GM21737 (cell line): ENCODE measurements around the gene KLHDC10.
"Not testable (repeated sequence)": the region's sequence is repeated elsewhere in the genome, so short reads cannot be mapped to it uniquely, and the experiment has no call there.

Experiments used
- ATAC-seq: cut with Tn5 transposase; IDR thresholded peaks from one replicate; pipeline ENCODE4 v1.9.1; 2021; ENCODE audit warnings: mild to moderate bottlenecking, moderate library complexity; ENCODE audit not compliant: unreplicated experiment

KLHDC10 gene

GRCh38 chr7:130069978-130070860 lies at the start of gene KLHDC10:
Gene KLHDC10, plus strand, starts transcription at chr7:130070534. Its CDS starts 110 bp downstream, at chr7:130070644.
- ATAC-seq = peak; percentile 96

DNA sequence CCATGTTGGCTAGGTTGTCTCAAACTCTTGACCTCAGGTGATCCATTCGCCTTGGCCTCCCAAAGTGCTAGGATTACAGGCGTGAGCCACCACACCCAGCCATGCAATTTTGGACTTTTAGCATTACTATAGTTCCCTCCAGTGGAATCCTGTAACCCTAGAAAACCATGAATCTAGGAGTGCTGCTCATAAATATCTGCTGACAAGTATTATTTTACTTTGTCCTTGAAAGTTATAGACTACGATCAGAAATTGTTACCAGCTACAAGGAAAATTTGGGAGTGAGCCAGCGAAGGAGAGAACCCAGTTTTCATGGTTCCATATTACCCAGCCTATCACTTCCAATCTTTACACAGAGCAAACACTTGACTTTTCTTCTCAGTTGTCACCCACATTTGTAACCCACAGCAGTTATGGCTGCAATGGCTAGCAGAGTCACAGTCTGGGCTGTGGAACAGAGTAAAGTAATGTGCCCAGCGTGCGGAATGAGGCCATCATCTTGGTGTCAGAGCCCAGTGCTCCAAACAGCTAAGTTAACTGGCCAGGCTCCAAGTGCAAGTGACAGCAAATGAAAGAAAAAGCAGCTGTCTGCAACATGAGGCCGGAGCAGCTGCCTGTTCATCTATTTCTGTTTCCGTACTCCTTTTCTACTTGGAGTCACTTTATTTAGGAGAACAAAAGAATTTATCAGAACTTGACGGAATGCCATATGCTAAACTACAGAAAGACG lies 49.1 kb upstream of the KLHDC10 start:
- ATAC-seq = no peak

DNA sequence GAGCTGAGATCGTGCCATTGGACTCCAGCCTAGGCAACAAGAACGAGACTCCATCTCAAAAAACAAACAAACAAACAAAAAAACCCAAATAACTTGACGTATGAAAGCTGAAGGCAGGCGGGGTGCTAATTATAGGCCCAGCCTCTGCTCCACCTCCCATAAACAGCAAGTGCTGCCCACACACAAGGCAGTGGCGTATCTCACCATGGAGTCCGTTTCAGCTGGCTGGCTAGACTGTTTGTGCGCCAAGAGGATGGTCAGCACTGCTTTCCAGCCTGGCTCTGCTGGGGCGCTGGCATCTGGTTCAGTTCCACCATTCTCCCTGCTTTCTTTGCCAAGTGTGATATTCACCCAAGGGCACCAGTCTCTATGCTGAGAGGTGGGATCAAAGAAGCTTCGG lies 48.2 kb upstream of the KLHDC10 start:
- no peak for ATAC-seq

DNA sequence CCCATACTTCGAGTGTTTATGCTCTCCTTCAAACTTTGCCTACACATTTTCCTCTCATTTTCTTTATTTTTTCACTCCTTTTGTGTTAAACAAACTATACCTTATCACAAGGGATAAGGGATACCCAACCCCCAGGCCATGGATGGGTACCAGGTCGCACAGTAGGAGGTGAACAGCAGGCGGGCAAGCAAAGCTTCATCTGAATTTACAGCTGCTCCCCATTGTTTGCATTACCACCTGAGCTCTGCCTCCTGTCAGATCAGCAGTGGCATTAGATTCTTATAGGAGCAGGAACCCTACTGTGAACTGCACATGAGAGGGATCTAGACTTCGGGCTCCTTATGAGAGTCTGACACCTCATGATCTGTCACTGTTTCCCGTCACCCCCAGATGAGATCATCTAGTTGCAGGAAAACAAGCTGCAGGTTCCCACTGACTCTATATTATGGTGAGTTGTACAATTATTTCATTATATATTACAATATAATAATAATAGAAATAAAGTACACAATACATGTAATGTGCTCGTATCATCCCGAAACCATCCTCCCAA lies 47.6 kb upstream of the KLHDC10 start:
- no peak for ATAC-seq

- no peak for ATAC-seq
Observed at GRCh38 chr7:130024390-130024789, 45.9 kb upstream of the KLHDC10 start.

GRCh38 chr7:130032698-130033097 lies 37.6 kb upstream of the KLHDC10 start:
- ATAC-seq = no peak

DNA sequence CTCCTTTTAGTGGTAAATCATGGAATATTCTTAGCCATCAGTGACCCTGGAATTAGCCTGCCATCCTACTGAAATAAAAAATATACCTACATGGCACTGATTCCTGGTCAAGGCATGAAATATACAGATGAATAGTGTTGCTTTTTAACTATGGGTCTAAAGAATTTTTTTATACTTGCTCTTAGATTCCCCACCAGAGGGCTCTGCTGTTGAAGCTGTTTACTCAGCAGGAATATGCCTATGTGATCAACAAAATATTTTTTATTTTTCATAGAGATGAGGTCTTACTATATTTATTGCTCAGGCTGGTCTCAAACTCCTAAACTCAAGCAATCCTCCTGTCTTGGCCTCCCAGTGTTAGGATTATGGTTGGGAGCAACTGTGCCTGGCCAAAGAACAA lies 32.6 kb upstream of the KLHDC10 start:
- ATAC-seq = no peak

- no peak for ATAC-seq
Observed at GRCh38 chr7:130040576-130040975, 29.8 kb upstream of the KLHDC10 start.

- ATAC-seq = no peak
Observed at GRCh38 chr7:130047831-130048230, 22.5 kb upstream of the KLHDC10 start.

GRCh38 chr7:130048906-130049305 lies 21.4 kb upstream of the KLHDC10 start:
- no peak for ATAC-seq

- ATAC-seq = not testable (repeated sequence)
Observed at GRCh38 chr7:130052250-130052649, 18.1 kb upstream of the KLHDC10 start.

GRCh38 chr7:130055198-130055597 lies 15.1 kb upstream of the KLHDC10 start:
- not testable (repeated sequence) for ATAC-seq

DNA sequence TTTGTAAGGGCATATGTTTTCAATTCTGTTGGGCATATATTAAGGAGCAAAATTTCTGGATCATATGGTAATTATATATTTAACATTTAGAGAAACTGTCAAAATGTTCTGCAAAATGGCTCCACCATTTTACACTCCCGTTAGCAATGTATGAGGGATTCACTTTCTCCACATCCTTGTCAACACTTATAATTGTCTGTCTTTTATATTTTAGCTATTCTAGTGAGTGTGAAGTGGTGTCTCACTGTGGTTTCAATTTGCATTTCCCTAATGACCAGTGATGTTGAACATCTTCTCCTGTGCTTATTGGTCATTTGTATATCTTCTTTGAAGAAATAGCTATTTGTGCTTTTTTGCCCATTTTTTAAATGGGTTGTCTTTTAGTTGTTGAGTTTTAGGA lies 8.1 kb upstream of the KLHDC10 start:
- ATAC-seq = no peak

DNA sequence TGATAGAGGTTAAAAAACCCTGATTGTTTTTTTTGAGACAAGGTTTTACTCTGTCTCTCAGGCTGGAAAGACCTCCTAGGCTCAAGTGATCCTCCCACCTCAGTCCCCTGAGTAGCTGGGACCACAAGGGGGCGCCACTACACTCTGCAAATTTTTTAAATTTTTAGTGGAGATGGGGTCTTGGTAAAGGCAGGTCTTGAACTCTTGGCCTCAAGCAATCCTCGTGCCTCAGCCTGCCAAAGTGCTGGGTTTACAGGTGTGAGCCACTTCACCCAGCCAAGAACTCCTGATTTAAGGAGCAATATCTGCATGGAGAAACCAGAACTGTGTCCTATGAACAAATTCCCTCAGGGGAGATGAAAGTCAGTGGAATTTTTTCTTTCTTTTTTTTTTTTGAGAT lies 7.3 kb upstream of the KLHDC10 start:
- ATAC-seq = no peak

DNA sequence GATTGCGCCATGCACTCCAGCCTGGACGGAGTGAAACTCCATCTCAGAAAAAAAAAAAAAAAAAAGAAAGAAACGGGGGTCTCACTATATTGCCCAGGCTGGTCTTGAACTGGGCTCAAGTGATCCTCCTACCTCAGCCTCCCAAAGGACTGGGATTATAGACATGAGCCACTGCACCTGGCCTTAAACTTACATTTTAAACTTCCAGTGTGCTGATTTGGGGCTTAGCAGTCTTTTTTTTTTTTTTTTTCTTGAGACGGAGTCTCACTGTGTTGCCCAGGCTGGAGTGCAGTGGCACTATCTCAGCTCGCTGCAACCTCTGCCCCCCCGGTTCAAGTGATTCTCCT lies 5.8 kb upstream of the KLHDC10 start:
- ATAC-seq = not testable (repeated sequence)

DNA sequence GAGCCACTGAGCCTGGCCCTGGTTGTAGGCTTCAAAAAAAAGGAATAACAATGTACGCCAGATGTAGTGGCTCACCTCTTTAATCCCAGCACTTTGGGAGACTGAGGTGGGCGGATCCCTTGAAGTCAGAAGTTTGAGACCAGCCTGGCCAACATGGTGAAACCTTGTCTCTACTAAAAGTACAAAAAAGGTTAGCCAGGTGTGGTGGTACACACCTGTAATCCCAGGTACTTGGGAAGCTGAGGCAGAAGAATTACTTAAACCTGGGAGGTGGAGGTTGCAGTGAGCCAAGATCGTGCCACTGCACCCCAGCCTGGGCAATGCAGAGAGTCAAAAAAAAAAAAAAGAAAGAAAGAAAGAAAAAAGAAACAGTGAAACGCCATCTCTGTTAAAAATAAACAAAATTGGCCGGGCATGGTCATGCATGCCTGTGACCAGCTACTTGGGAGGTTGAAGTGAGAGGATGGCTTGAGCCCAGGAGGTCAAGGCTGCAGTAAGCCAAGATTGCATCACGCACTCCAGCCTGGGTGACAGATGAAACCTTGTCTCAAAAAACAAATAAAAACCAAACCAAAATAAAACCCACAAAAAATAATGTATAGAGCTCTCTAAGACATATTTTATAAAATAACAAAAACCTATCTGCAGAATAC lies 4.7 kb upstream of the KLHDC10 start:
- ATAC-seq = no peak

DNA sequence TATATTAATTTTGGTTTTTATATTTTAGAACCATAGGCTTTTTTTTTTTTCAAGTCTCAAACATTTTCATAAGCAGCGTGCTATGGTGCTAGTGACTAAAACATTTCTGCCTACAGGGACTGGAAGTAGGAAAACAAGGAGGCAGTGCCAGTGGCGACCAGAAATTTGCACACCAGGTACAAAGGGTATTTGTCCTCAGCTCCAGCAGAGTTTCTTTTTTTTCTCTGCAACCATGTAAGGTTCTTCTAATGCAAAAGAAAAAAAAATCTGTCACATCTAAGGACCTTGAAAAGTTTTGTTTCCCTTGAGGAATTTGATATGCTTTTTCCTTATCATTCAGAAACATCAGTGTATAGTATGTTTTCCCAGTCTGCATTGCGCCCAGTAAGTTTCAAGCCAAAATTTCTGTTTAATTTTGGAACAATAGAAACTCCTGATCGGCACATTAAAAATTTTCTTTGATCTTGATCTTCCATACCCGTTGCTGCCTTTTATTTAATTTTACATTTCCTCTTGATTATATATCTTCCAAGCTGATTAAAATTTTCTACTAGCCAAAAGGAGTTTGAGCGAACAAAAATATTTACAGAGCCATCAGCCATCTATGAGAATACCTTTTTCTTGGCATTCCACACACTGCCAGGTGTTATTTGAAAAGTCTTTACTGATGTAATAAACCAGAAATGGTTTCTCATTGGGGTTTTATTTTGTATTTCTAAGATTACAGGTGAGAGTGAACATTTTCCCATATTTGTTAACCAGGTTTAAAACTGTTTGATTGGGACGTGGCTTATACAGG lies 956 bp upstream of the KLHDC10 start:
- ATAC-seq = no peak

GRCh38 chr7:130070861-130071622 lies 708 bp downstream of the KLHDC10 start:
- no peak for ATAC-seq

- ATAC-seq = peak; percentile 44
Observed at GRCh38 chr7:130071701-130072622, 1.6 kb downstream of the KLHDC10 start.
